Measurements from ENCODE around the gene AGPAT4.
A peak's percentile ranks its signal among the peaks of the same experiment; 100 is the strongest.
"Not testable (repeated sequence)": the region's sequence is repeated elsewhere in the genome, so short reads cannot be mapped to it uniquely, and the experiment has no call there.

Gene AGPAT4

GRCh38 chr6:161273752-161274487 is at the start of gene AGPAT4:
AGPAT4 (minus strand) TSS chr6:161274061; CDS start chr6:161232213, 41,848 bp downstream.
- peak; percentile 97 for DNase-seq

GRCh38 chr6:161319231-161319630 is 45.4 kb upstream of the AGPAT4 start:
- no peak for DNase-seq

- DNase-seq: no peak
These were observed 44.6 kb upstream of the AGPAT4 start for GRCh38 chr6:161318456-161318855.

- DNase-seq: no peak
These were observed 42.7 kb upstream of the AGPAT4 start for GRCh38 chr6:161316531-161316930.

- not testable (repeated sequence) for DNase-seq
These were observed 41.5 kb upstream of the AGPAT4 start for GRCh38 chr6:161315246-161315917.

GRCh38 chr6:161314541-161315245 is 40.8 kb upstream of the AGPAT4 start:
- DNase-seq: not testable (repeated sequence)

GRCh38 chr6:161313940-161314509 is 40.2 kb upstream of the AGPAT4 start:
- DNase-seq: no peak

GRCh38 chr6:161313475-161313874 is 39.6 kb upstream of the AGPAT4 start:
- not testable (repeated sequence) for DNase-seq

GRCh38 chr6:161309774-161310173 is 35.9 kb upstream of the AGPAT4 start:
- DNase-seq: not testable (repeated sequence)

- no peak for DNase-seq
These were observed 34.3 kb upstream of the AGPAT4 start for GRCh38 chr6:161308075-161308655.

GRCh38 chr6:161305860-161306259 is 32.0 kb upstream of the AGPAT4 start:
- DNase-seq: no peak

GRCh38 chr6:161303628-161304340 is 29.9 kb upstream of the AGPAT4 start:
- no peak for DNase-seq

GRCh38 chr6:161302949-161303348 is 29.1 kb upstream of the AGPAT4 start:
- DNase-seq: no peak

- DNase-seq: peak; percentile 80
These were observed 27.5 kb upstream of the AGPAT4 start for GRCh38 chr6:161301338-161301737.

- no peak for DNase-seq
These were observed 27.0 kb upstream of the AGPAT4 start for GRCh38 chr6:161300823-161301222.

- no peak for DNase-seq
These were observed 25.9 kb upstream of the AGPAT4 start for GRCh38 chr6:161299726-161300125.

GRCh38 chr6:161295784-161296183 is 21.9 kb upstream of the AGPAT4 start:
- no peak for DNase-seq

- DNase-seq: no peak
These were observed 18.9 kb upstream of the AGPAT4 start for GRCh38 chr6:161292650-161293281.

GRCh38 chr6:161292145-161292544 is 18.3 kb upstream of the AGPAT4 start:
- no peak for DNase-seq

GRCh38 chr6:161290751-161291150 is 16.9 kb upstream of the AGPAT4 start:
- no peak for DNase-seq

- DNase-seq: no peak
These were observed 10.8 kb upstream of the AGPAT4 start for GRCh38 chr6:161284653-161285052.

GRCh38 chr6:161281092-161281491 is 7.2 kb upstream of the AGPAT4 start:
- DNase-seq: no peak
